ENCODE results near the gene ITGA1. TPM values are rescaled to one million over a fixed set of nuclear protein-coding genes. Genes with fewer than 3 reads are reported as not detected.
"Not testable (repeated sequence)": the region's sequence is repeated elsewhere in the genome, so short reads cannot be mapped to it uniquely, and the experiment has no call there.

The ITGA1 gene
- total RNA-seq, 1 donor from 2014 or later: 84.4 TPM

GRCh38 chr5:52743970-52744369, 43.7 kb upstream of the ITGA1 start:
- ATAC-seq: peak; percentile 46 to 55
- TF ChIP-seq, protein P1, sequence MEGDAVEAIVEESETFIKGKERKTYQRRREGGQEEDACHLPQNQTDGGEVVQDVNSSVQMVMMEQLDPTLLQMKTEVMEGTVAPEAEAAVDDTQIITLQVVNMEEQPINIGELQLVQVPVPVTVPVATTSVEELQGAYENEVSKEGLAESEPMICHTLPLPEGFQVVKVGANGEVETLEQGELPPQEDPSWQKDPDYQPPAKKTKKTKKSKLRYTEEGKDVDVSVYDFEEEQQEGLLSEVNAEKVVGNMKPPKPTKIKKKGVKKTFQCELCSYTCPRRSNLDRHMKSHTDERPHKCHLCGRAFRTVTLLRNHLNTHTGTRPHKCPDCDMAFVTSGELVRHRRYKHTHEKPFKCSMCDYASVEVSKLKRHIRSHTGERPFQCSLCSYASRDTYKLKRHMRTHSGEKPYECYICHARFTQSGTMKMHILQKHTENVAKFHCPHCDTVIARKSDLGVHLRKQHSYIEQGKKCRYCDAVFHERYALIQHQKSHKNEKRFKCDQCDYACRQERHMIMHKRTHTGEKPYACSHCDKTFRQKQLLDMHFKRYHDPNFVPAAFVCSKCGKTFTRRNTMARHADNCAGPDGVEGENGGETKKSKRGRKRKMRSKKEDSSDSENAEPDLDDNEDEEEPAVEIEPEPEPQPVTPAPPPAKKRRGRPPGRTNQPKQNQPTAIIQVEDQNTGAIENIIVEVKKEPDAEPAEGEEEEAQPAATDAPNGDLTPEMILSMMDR (IDR thresholded peaks at IDR 0.05): no peak
- Histone ChIP-seq H3K27ac (no peak overlapping the region), H3K4me1 (peaks cover 11% of the 10 kb centered on the region), H3K9me3 (no peaks in the 10 kb centered on the region), H3K4me3 (no peak overlapping the region), H3K36me3 (no peaks in the 10 kb centered on the region), H3K27me3 (ENCODE audit: low read depth) (no peaks in the 10 kb centered on the region)
- intact Hi-C loops (cut with DNase I): no loop called here
- DNase-seq: no peak

- H3K27ac ChIP-seq; intact Hi-C loops (cut with DNase I); H3K36me3 ChIP-seq; H3K9me3 ChIP-seq; H3K4me3 ChIP-seq; ATAC-seq; H3K27me3 ChIP-seq (ENCODE audit: low read depth); DNase-seq: not testable (repeated sequence)
- H3K4me1 ChIP-seq: peaks cover 11% of the 10 kb centered on the region
Observed at GRCh38 chr5:52744867-52745458, 42.8 kb upstream of the ITGA1 start.

DNA sequence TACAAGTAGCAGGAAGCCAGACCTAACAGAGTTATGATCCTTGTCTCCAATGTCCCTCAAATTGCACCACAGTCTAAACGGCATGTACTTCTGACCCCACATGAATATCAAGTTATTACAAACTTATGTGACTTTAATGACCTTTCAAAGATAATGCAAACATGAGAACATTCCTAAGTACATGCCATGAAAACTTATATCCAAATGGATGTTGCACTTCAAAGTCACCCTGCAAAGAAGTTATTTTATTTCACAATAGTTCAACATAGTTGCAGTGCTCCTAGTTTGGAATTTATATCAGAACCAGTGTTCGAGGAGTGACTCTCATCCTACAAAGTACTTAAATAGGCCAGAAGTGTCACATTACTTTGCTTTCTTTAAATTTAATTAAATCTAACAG, 41.2 kb upstream of the ITGA1 start:
- no peak overlapping the region for H3K4me3 ChIP-seq
- ATAC-seq (no peak), DNase-seq (no peak)
- H3K9me3 ChIP-seq: no peaks in the 10 kb centered on the region
- TF ChIP-seq, protein P1 (IDR thresholded peaks at IDR 0.05): no peak
- H3K27ac ChIP-seq: no peak overlapping the region
- no peaks in the 10 kb centered on the region for H3K36me3 ChIP-seq
- intact Hi-C loops (cut with DNase I): no loop called here
- H3K27me3 ChIP-seq (ENCODE audit: low read depth): no peaks in the 10 kb centered on the region
- H3K4me1 ChIP-seq: peaks cover 11% of the 10 kb centered on the region

- intact Hi-C loops (cut with DNase I): no loop called here
- ATAC-seq (no peak), DNase-seq (no peak)
- Histone ChIP-seq H3K9me3 (no peaks in the 10 kb centered on the region), H3K4me3 (no peak overlapping the region), H3K4me1 (peaks cover 7% of the 10 kb centered on the region), H3K27me3 (ENCODE audit: low read depth) (no peaks in the 10 kb centered on the region), H3K27ac (no peak overlapping the region), H3K36me3 (no peaks in the 10 kb centered on the region)
- TF ChIP-seq, protein P1 (IDR thresholded peaks at IDR 0.05): no peak
Observed at GRCh38 chr5:52748590-52748989, 39.1 kb upstream of the ITGA1 start.

GRCh38 chr5:52749666-52750065, 38.0 kb upstream of the ITGA1 start:
- intact Hi-C loops (cut with DNase I): no loop called here
- H3K9me3 ChIP-seq: no peaks in the 10 kb centered on the region
- DNase-seq (no peak), ATAC-seq (no peak)
- H3K36me3 ChIP-seq: no peaks in the 10 kb centered on the region
- no peak overlapping the region for H3K27ac ChIP-seq
- no peaks in the 10 kb centered on the region for H3K4me1 ChIP-seq
- no peak overlapping the region for H3K4me3 ChIP-seq
- no peaks in the 10 kb centered on the region for H3K27me3 ChIP-seq (ENCODE audit: low read depth)
- TF ChIP-seq, protein P1 (IDR thresholded peaks at IDR 0.05): no peak

DNA sequence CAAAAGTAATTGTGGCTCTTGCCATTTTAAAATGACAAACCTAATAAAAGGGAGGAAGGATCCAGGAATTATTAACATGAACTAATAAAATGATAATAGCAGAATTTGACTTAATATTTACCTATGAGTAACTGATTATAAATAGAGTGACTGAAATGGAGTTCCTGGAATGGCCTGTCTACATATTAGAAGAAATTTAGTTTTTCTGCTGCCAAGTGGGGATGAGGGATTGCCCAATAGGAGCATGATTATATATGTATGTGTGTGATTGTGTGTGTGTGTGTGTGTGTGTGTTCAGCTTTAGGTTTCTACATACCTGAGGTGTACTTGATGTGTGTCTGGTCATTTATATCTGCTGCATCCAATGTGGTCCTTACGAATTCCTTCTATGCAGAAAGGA, 36.6 kb upstream of the ITGA1 start:
- Histone ChIP-seq H3K27ac (no peak overlapping the region), H3K27me3 (ENCODE audit: low read depth) (no peaks in the 10 kb centered on the region), H3K36me3 (no peaks in the 10 kb centered on the region), H3K4me3 (no peak overlapping the region), H3K9me3 (no peaks in the 10 kb centered on the region), H3K4me1 (no peaks in the 10 kb centered on the region)
- ATAC-seq (no peak), DNase-seq (no peak)
- TF ChIP-seq, protein P1 (IDR thresholded peaks at IDR 0.05): no peak
- intact Hi-C loops (cut with DNase I): no loop called here

All from lower lobe of right lung (tissue), 2 donors.